Endothelial cell (in vitro differentiated cells): Measurements from ENCODE around the gene AADAT. TPM values are rescaled to one million over a fixed set of nuclear protein-coding genes. Genes with fewer than 3 reads are reported as not detected.
"Not testable (repeated sequence)": the region's sequence is repeated elsewhere in the genome, so short reads cannot be mapped to it uniquely, and the experiment has no call there.

Experiments
- DNase-seq: peaks from one replicate; pipeline ENCODE4 v3.0.0; 2021; ENCODE audit warnings: low spot score
- H3K27ac Mint-ChIP-seq: one replicate; pipeline ENCODE4 v1.8.0; 2021; ENCODE audit warnings: mixed read lengths, inconsistent platforms; ENCODE audit not compliant: unreplicated experiment
- H3K27me3 Mint-ChIP-seq: one replicate; pipeline ENCODE4 v1.8.0; 2021; ENCODE audit warnings: mild to moderate bottlenecking, moderate library complexity, mixed read lengths, inconsistent platforms; ENCODE audit not compliant: unreplicated experiment
- H3K36me3 Mint-ChIP-seq: one replicate; pipeline ENCODE4 v1.8.0; 2021; ENCODE audit warnings: mild to moderate bottlenecking, low read depth, mixed read lengths, inconsistent platforms; ENCODE audit not compliant: unreplicated experiment
- H3K4me1 Mint-ChIP-seq: one replicate; pipeline ENCODE4 v1.8.0; 2021; ENCODE audit warnings: mild to moderate bottlenecking, mixed read lengths, inconsistent platforms; ENCODE audit not compliant: unreplicated experiment
- H3K4me3 Mint-ChIP-seq: one replicate; pipeline ENCODE4 v1.8.0; 2021; ENCODE audit warnings: mild to moderate bottlenecking, mixed read lengths, inconsistent platforms; ENCODE audit not compliant: unreplicated experiment
- H3K9me3 Mint-ChIP-seq: one replicate; pipeline ENCODE4 v1.8.0; 2021; ENCODE audit warnings: mixed read lengths, inconsistent platforms; ENCODE audit not compliant: unreplicated experiment
- total RNA-seq: library from RNA; stranded (reverse); fragmentation: NEBNext Ultra II Directional; extraction: Animal tissue kit (Norgen Biotek cat#: 25700); gene quantifications from one replicate; pipeline ENCODE4 v1.2.1, GENCODE V29; 2021; ENCODE audit not compliant: unreplicated experiment
- TF ChIP-seq, protein P1 (sequence below): fragments of 200-600 bp; sonication (generic); IDR thresholded peaks from one replicate; pipeline ENCODE4 v1.5.0; 2021; ENCODE audit warnings: antibody characterized with exemption; ENCODE audit not compliant: unreplicated experiment

AADAT gene
- total RNA-seq, 1 donor from 2014 or later, result 6.6 TPM

DNA sequence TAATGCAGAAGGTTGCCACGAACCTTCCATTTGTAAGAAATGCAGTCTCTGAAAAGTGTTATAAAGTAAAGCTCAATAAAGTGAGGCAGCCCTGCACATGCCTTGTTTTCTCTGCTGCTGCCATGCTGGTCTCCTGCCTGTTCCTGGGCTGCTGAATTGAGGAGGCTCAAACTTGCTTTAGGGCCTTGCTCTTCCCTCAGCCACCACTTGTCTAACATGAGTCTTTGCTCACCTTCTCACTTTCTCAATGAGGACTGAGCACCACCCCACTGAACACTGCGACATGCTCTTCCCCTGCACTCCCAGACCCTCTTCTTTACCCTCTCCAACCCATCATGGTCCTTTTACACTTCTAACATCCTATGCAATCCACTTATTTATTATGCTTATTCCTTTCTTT lies 38.4 kb downstream of the AADAT start:
- TF ChIP-seq, protein P1, sequence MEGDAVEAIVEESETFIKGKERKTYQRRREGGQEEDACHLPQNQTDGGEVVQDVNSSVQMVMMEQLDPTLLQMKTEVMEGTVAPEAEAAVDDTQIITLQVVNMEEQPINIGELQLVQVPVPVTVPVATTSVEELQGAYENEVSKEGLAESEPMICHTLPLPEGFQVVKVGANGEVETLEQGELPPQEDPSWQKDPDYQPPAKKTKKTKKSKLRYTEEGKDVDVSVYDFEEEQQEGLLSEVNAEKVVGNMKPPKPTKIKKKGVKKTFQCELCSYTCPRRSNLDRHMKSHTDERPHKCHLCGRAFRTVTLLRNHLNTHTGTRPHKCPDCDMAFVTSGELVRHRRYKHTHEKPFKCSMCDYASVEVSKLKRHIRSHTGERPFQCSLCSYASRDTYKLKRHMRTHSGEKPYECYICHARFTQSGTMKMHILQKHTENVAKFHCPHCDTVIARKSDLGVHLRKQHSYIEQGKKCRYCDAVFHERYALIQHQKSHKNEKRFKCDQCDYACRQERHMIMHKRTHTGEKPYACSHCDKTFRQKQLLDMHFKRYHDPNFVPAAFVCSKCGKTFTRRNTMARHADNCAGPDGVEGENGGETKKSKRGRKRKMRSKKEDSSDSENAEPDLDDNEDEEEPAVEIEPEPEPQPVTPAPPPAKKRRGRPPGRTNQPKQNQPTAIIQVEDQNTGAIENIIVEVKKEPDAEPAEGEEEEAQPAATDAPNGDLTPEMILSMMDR, result no peak
- H3K27me3 Mint-ChIP-seq, result no peaks in the 10 kb centered on the region
- no peak overlapping the region for H3K4me3 Mint-ChIP-seq
- no peak for DNase-seq
- H3K36me3 Mint-ChIP-seq, result no peaks in the 10 kb centered on the region
- no peaks in the 10 kb centered on the region for H3K9me3 Mint-ChIP-seq
- H3K27ac Mint-ChIP-seq, result no peak overlapping the region
- no peaks in the 10 kb centered on the region for H3K4me1 Mint-ChIP-seq

GRCh38 chr4:170049766-170050165 lies 40.0 kb downstream of the AADAT start:
- no peaks in the 10 kb centered on the region for H3K27me3 Mint-ChIP-seq
- no peak overlapping the region for H3K27ac Mint-ChIP-seq
- DNase-seq, result no peak
- H3K36me3 Mint-ChIP-seq, result no peaks in the 10 kb centered on the region
- TF ChIP-seq, protein P1, result no peak
- no peaks in the 10 kb centered on the region for H3K4me1 Mint-ChIP-seq
- H3K4me3 Mint-ChIP-seq, result no peak overlapping the region
- H3K9me3 Mint-ChIP-seq, result no peaks in the 10 kb centered on the region

DNA sequence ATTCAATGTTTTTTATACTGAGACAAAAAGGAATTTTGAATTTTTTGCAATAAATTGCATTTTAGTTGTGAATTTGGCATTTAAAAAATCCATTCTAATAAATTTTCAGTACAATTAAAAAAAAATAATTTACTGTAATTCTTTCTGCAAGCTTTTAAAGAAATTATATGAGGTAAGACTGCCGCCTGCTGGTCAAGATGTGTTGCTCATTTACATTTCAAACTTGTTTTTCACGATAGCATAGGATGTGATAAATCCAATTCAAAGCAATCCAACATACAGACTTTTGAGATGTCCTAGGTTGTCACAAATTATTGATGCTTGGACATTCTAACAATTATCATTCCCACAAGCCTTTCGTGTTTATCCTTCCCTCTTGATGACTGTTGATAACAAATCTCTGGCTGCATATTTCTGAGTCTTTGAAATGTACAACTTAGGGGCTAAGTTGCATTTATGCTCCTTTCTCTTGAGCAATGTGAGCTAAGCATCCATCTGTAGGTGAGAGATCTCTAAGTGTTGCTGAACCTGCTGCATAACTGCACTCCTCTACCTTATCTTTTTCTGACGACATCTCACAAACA lies 41.9 kb downstream of the AADAT start:
- peak; percentile 63 for DNase-seq
- no peak overlapping the region for H3K27ac Mint-ChIP-seq

GRCh38 chr4:170046156-170046555 lies 43.6 kb downstream of the AADAT start:
- H3K27ac Mint-ChIP-seq, H3K9me3 Mint-ChIP-seq, H3K36me3 Mint-ChIP-seq, H3K4me3 Mint-ChIP-seq, DNase-seq, H3K27me3 Mint-ChIP-seq, H3K4me1 Mint-ChIP-seq: not testable (repeated sequence)

More for the DNA sequence above, 41.9 kb downstream of the AADAT start:
- H3K9me3 Mint-ChIP-seq, result no peaks in the 10 kb centered on the region
- no peak overlapping the region for H3K4me3 Mint-ChIP-seq
- H3K4me1 Mint-ChIP-seq, result no peaks in the 10 kb centered on the region
- H3K36me3 Mint-ChIP-seq, result no peaks in the 10 kb centered on the region
- TF ChIP-seq, protein P1, result peak; percentile 89
- peaks cover 3% of the 10 kb centered on the region for H3K27me3 Mint-ChIP-seq

DNA sequence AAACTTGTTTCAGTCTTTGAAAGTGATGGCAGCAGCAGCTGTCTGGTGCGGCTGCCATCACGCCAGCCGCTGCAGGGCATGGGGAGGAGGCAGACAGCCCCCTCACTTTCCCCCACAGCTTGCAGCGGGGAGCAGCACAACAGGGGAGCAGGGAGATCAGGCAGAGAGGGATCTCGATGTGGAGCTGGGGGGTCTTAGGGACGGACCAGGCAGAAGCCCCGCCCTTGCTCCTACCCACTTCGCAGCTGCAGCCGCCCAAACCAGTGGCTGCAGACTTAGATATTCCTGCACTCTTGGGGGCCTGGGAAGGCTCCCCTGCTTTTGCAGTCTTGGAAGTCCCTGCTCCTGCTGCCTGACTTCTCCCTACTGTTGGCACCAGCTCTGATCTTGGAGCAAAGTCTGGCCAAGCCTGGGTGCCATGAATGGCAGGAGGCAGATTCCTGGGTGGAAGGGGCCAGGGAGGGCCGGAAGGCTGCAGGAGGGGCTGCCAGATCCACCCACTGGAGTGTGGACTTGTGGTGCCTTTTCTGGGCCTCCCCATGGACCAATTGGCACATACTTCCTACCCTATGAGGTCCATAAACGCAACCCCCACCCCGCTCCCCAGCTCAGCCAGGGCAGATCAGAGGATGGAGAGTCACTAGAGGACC lies 49.6 kb downstream of the AADAT start:
- no peaks in the 10 kb centered on the region for H3K9me3 Mint-ChIP-seq
- H3K4me1 Mint-ChIP-seq, result no peaks in the 10 kb centered on the region
- no peaks in the 10 kb centered on the region for H3K36me3 Mint-ChIP-seq
- TF ChIP-seq, protein P1, result no peak
- no peak overlapping the region for H3K4me3 Mint-ChIP-seq
- H3K27me3 Mint-ChIP-seq, result peaks cover 3% of the 10 kb centered on the region
- DNase-seq, result no peak
- no peak overlapping the region for H3K27ac Mint-ChIP-seq
